22Rv1 (cell line): ENCODE measurements around the gene ACOT9.

Experiments used
- H3K27ac ChIP-seq: fragments of 450-650 bp; 2 replicates; pipeline ENCODE4 v1.5.1; 2017
- CTCF ChIP-seq: fragments of 450-650 bp; IDR thresholded peaks from 2 replicates; pipeline ENCODE4 v1.5.1; 2017; ENCODE audit warnings: mild to moderate bottlenecking
- ZFX ChIP-seq: fragments of 450-650 bp; IDR thresholded peaks from 2 replicates; pipeline ENCODE4 v1.6.1; 2017; ENCODE audit warnings: antibody characterized with exemption, borderline replicate concordance

The ACOT9 gene

GRCh38 chrX:23742697-23743622 lies at the start of gene ACOT9:
TSS of gene ACOT9 (minus strand) at chrX:23743276. CDS start at chrX:23743144, 132 bp downstream.
- H3K27ac ChIP-seq: no peak within 1 kb of the TSS
- TF ChIP-seq ZFX (no peak), CTCF (no peak)

DNA sequence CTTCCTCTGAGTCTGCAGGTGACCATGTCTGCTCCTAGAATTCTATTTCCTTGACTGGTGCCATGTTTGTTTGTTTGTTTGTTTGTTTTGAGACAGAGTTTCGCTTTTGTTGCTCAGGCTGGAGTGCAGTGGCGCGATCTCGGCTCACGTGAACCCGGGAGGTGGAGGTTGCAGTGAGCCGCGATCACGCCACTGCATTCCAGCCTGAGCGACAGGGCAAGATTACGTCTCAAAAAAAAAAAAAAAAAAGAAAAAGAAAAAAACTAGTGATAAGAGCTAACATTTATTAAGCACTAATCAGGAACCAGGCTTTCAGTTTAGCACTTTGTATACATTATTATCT lies 47.0 kb upstream of the ACOT9 start:
- TF ChIP-seq ZFX: no peak
- no peak for TF ChIP-seq CTCF
- no peak overlapping the region for H3K27ac ChIP-seq

- no peak overlapping the region for H3K27ac ChIP-seq
These were observed 46.5 kb upstream of the ACOT9 start for GRCh38 chrX:23789386-23790154.

DNA sequence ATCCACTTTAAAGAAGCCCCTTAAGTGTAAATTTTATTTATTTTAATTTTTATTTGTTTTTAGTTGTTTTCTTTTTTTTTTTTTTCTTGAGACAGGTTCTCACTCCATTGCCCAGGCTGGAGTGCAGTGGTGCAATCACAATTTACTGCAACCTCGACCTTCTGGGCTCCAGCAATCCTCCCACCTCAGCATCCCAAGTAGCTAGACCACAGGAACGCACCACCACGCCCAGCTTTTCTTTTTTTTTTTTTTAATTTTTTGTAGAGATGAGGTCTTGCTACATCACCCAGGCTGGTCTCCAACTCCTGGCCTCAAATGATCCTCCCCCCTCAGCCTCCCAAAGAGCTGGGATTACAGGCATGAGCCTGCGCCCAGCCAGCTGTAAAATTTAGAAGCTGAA lies 45.9 kb upstream of the ACOT9 start:
- no peak for TF ChIP-seq ZFX
- no peak for TF ChIP-seq CTCF
- H3K27ac ChIP-seq: no peak overlapping the region

More at GRCh38 chrX:23789386-23790154, 46.5 kb upstream of the ACOT9 start:
- TF ChIP-seq ZFX: no peak
- TF ChIP-seq CTCF: no peak

- TF ChIP-seq CTCF (no peak), ZFX (no peak)
- no peak overlapping the region for H3K27ac ChIP-seq
These were observed 45.4 kb upstream of the ACOT9 start for GRCh38 chrX:23788521-23788920.

DNA sequence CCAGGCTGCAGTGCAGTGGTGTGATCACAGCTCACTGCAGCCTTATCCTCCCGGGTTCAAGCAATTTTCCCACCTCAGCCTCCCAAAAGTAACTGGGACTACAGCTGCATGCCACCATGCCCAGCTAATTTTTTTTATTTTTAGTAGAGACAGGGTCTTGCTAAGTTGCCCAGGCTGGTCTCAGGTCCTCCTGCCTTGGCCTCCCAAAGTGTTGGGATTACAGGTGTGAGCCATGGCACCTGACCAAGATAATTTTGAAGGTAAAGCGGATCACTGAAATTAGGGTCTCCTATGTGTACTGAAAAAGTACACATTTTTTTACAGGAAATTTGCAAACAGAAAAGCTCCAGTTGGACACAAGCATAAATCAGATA lies 44.7 kb upstream of the ACOT9 start:
- H3K27ac ChIP-seq: no peak overlapping the region

More for the DNA sequence above, 44.7 kb upstream of the ACOT9 start:
- TF ChIP-seq CTCF: no peak
- no peak for TF ChIP-seq ZFX
